GF-D8 (cell line): Measurements from ENCODE around the gene CALHM1.
"Not testable (repeated sequence)": the region's sequence is repeated elsewhere in the genome, so short reads cannot be mapped to it uniquely, and the experiment has no call there.

Source experiments
- DNase-seq: peaks from one replicate; lab custom pipeline; 2025; lab: John Stamatoyannopoulos, UW

Gene CALHM1, protein sequence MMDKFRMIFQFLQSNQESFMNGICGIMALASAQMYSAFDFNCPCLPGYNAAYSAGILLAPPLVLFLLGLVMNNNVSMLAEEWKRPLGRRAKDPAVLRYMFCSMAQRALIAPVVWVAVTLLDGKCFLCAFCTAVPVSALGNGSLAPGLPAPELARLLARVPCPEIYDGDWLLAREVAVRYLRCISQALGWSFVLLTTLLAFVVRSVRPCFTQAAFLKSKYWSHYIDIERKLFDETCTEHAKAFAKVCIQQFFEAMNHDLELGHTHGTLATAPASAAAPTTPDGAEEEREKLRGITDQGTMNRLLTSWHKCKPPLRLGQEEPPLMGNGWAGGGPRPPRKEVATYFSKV

GRCh38 chr10:103458720-103459119 lies at the start of gene CALHM1:
Gene CALHM1 (minus strand): TSS chr10:103458900. CDS start chr10:103458751, 149 bp downstream.
- DNase-seq: peak; percentile 24

DNA sequence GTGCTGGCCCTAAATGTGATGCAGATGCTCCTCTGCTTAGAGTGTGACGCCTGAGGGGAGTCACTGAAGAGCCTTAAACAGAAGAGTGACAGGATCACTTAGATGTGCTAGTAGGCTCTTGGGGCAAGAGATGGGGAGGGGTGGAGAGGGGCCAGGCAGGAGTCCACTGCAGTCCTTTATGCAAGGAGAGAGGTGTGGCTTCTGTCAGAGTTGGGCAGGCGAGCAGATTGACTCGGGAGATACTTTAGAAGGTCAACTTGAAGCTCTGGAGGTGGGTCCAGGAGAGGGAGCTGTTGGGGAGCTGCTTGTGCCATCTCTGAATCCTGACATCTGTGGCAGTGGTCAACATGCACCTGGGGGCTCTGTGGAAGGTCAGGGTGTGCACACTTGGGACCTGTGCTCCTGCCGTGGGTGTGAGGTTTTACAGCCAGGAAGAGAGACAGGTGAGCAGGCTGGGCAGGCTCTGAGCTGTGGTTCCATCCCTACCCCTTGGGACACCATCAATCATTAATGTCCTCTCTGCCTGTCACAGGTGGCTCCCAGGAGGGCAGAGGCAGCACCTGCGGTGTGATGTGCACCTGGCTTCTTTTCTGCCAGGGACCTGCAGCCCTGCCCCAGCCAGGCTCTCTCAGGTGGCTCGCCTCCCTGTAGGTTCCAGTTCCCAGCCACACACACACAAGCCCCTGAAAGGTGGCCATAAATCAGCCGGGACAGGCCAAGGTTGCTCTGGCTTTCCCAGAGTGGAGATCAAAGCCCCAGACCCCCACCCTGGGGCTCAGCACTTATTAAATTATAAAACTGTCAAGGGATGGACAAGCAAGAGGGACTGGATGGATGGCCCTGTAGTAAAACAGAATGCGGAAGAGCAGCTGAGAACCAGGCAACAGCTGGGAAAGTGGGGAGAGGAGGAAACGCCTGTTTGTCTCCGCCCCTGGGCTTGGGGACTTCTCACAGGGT lies 48.8 kb upstream of the CALHM1 start:
- no peak for DNase-seq

DNA sequence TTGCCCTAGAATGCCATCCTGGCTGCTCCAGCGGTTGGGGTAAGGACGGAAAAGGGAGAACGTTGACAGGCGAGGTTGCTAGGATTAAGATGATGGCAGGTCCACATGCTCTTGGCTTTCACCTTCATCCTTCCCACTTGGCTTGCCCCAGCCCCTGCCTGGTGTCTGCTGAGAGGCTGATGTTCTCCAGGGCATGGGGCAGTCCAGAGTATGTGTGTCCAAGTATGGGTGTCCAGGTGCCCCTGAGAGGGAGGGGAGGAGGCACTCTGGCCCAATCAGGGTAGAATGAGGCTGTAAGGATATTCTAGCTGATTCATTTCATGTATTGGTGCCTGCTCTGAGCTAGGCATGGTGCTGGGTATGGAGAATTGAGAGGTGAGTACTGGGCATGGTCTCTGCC lies 47.4 kb upstream of the CALHM1 start:
- DNase-seq: no peak

GRCh38 chr10:103504181-103504783 lies 45.6 kb upstream of the CALHM1 start:
- no peak for DNase-seq

GRCh38 chr10:103503777-103504176 lies 45.1 kb upstream of the CALHM1 start:
- DNase-seq: not testable (repeated sequence)

GRCh38 chr10:103502849-103503660 lies 44.4 kb upstream of the CALHM1 start:
- no peak for DNase-seq

GRCh38 chr10:103501186-103501585 lies 42.5 kb upstream of the CALHM1 start:
- DNase-seq: no peak

DNA sequence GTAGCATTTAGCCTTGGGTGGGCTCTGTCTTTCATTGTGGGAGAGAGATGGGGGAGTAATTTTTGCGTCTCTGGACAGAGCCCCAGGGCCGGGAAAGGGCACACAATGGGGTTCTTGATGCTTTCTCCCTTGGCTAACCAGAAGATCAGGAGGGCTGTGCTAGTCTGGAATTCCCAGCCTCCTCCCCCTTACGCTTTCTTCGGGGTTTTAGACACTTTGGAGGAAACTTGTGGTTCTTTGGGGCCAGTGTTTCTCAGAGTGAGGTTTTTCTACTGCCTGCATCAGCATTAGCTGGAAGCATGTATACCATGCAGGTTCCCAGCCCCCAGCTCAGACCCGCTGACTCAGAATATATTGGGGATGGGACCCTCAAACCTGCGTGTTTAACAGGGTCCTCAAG lies 41.8 kb upstream of the CALHM1 start:
- DNase-seq: no peak

DNA sequence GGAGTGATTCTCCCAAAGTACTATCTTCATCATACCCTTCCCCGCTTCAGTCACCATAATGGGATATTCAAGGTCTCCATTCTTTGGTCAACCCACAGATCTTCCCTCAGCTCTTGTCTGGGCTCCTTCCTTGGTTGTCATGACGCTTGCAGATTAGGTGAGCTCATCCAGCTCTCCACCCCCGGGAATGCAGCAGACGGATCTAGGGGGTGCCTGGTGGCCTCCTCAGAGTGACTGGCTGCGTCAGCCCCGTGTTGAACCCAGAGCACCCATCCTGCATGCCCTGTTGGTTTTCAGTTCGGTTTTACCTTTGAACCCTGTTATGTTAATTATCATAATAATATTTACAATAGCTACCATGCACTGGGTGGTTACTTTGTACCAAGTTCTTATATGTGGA lies 41.2 kb upstream of the CALHM1 start:
- no peak for DNase-seq

DNA sequence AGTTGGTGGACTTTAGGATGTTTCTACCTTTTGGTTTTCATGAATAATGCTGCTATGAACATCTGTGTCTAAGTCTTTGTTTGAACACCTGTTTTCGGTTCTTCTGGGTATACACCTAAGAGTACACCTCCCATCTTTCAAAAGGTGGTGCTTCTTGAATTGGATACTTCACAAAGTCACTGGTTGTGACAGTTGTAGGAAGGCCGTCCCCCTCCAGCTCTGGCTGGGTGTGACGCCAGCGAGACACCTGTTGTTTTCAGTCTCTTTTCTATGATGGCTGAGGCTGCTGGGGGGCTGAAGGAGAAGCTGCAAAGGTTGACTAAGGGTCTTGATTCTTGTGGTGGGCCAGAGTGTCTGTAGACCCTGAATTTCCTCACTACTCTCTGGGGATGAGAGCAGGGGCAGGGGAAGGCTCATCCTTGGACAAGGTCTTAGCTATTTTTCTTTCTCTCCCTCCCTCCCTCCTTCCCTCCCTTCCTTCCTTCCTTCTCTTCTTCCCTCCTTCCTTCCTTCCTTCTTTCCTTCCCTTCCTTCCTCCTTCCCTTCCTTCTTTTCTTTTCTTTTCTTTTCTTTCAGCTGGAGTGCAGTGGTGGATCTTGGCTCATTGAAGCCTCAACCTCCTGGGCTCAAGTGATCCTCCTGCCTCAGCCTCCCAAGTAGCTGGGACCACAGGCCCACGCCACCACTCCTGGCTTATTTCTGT lies 40.4 kb upstream of the CALHM1 start:
- DNase-seq: no peak

GRCh38 chr10:103497161-103497915 lies 38.6 kb upstream of the CALHM1 start:
- DNase-seq: no peak

- no peak for DNase-seq
Observed at GRCh38 chr10:103495321-103495720, 36.6 kb upstream of the CALHM1 start.

DNA sequence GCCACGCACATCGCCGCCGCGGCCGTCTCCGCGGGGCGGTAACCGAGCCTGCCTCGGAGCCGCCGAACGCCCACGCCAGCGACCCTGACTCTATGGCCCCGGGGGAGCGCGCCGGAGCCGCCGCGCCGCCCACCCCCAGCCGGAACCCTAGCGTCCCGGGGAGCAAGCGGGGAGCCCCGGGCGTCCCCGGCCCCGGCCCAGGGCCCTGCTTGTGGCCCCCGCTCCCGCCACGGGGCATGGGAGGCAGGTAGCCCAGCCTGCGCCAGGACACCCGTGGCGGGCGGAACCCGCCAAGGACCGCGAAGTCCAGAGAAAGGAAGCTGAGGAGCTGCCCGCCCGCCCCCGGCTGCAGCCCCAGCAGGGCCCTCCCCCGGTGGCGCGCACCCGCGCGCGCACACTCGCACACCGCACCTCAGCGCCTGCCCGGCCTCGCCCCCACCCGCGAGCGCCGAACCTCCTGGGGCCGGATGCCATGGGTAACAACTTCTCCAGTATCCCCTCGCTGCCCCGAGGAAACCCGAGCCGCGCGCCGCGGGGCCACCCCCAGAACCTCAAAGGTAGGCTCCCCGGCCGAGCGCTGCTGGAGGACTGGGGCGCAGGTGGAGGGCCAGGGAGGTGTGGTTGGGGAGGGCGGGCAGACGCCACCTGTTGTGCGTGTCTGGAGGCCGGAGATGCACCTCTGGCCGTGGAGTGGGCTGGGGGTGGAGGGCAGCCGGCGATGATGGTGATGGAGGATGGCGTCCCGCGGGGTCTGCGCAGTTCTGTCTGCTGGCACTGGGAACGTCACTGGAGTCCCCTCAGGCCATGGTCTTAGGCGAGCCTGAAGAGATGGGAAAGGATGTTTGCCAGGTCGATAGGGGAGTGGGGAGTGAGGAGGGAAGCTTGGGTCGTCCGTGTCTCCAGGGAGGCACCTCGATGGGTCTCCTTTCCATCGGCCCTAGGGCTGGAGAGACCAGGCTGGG lies 35.5 kb upstream of the CALHM1 start:
- DNase-seq: no peak

GRCh38 chr10:103493362-103493915 lies 34.7 kb upstream of the CALHM1 start, which contains the start of gene NEURL1:
Gene NEURL1 (plus strand): TSS chr10:103493705. CDS start chr10:103494388, 683 bp downstream.
- no peak for DNase-seq

GRCh38 chr10:103492655-103493261 lies 34.1 kb upstream of the CALHM1 start:
- DNase-seq: no peak

DNA sequence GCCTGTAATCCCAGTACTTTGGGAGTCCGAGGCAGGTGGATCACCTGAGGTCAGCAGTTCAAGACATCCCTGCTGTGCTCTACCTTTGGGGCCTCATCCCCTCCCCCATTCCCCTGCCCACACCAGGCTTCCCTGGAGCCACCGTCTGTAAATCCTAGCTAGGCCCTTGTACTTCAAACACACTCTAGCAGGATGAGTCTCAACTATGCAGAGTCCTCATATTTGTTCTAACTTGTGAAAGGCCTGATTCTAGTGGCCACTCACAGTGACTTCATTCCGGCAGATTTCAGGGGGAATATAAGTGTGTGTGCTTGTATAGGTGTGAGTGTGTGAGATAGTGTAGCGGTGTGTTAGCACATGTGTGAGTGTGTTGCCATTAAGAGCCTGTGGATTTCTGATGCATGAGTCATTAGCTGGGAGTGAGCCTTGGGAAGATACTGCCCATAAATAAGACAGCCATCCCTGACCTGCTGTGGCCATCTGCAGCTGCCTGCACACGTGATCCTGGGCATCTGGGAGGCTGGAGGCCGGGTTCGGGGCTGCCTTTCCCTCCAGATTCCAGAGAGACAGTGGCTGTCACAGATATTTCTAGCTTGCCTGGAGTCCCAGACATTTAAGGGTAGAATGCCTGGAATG lies 33.1 kb upstream of the CALHM1 start:
- DNase-seq: no peak

DNA sequence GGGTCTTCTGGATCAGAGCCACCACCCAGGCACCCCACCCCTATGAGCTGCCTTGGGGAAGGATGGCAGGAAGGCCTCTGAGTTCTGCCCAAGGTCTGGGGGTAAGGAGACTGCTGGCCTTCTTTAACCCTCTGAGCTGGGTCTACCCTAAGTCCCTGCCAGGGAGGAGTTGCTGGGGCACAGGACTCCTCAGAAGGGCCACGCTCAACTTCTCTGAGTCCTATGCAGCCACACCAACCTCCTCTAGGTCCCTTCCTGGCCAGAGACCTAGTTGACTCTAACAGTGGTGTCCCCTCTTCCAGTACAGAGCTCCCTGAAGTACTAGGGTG lies 32.2 kb upstream of the CALHM1 start:
- no peak for DNase-seq

- DNase-seq: no peak
Observed at GRCh38 chr10:103487410-103487708, 28.7 kb upstream of the CALHM1 start.
